Measurements from ENCODE around the gene PCDHA1. TPM values are rescaled to one million over a fixed set of nuclear protein-coding genes. Genes with fewer than 3 reads are reported as not detected.

PCDHA1 gene
- total RNA-seq, 2 donors from 2014 or later = not detected

- no peak for DNase-seq (ENCODE audit: low spot score in 2 of 2)
- Mint-ChIP-seq H3K9me3 (peaks cover 5 to 8% of the 10 kb centered on the region in 2 donors), H3K36me3 (peaks cover 0 to 5% of the 10 kb centered on the region in 2 donors), H3K27ac (no peak overlapping the region)
- no peak for ATAC-seq
Measured at GRCh38 chr5:141022384-141022783, 236.4 kb downstream of the PCDHA1 start.

DNA sequence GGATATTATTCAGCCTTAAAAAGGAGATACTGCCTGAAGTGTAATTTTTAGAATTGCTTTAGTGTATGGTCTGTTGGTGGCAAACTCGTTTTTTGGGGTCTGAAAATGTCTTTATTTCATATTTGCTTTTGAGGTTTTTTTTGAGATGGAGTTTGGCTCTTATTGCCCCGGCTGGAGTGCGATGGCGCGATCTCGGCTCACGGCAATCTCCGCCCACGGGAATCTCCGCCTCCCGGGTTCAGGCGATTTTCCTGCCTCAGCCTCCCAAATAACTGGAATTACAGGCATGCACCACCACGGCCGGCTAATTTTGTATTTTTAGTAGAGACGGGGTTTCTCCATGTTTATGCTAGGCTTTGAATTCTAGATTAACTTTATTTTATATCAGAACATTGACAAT lies 245.1 kb downstream of the PCDHA1 start:
- Mint-ChIP-seq H3K9me3 (no peaks in the 10 kb centered on the region), H3K36me3 (no peaks in the 10 kb centered on the region), H3K27ac (no peak overlapping the region)
- DNase-seq (ENCODE audit: low spot score in 2 of 2) (no peak), ATAC-seq (no peak)

DNA sequence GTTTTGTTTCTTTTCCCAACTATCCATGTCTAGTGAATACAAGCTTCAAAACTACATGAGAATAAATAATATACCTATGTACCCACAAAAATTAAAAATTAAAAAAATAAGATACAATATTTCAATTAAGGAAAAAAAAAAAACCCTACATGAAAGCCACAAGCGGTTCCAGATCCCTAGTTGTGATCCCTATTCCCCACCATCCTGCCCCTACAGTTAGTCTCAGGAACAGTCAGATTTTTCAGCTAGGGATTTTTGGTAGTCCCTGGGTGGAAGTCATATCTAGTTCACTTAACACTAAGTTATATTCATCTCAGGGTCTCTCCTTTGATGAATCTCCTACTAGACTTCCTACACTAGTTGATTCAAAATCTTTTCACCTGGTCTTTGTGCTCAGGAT lies 246.7 kb downstream of the PCDHA1 start:
- H3K36me3 Mint-ChIP-seq = no peaks in the 10 kb centered on the region
- ATAC-seq (no peak), DNase-seq (ENCODE audit: low spot score in 2 of 2) (no peak)
- no peak overlapping the region for H3K27ac Mint-ChIP-seq
- H3K9me3 Mint-ChIP-seq = no peaks in the 10 kb centered on the region

DNA sequence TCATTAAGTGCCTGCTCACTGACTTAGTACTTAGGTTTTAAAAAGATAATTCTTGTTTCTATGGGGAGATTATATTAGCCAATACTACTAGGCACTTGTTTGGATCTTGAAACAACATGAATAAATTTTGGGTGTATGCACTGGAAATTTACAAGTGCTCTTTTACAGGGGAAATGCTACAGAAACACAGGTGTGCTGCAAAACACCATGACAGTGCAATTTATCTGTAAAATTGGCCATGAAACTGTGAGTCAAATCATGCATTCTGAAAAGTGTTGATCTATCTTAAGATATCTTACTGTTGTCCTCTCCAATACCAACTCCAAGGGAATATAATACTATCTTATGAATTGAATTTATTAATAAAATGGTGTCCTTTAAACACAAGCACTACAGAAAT lies 253.1 kb downstream of the PCDHA1 start:
- Mint-ChIP-seq H3K27ac (no peak overlapping the region), H3K36me3 (no peaks in the 10 kb centered on the region), H3K9me3 (peaks cover 3% of the 10 kb centered on the region in 2 donors)
- no peak for ATAC-seq
- DNase-seq (ENCODE audit: low spot score in 2 of 2) = no peak

DNA sequence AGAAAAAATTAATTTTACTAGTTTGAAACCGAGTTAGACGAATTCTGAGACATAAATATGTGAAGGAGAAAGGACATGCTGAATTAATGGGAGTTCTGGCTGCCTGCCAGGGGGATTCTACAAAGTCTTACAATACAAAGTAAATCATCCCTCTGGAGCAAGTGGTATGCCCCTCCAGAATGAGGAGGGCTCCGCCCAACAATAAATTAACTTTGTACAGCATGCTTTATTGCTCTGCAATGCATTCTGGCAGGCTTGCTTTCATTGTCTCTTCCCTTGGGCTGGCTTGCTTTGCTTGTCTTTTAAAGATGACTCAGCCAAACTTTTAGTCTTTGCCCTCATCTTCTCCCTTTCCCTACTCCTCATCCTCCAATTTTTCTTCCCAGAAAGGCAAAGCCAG lies 253.6 kb downstream of the PCDHA1 start:
- peaks cover 6 to 7% of the 10 kb centered on the region in 2 donors for H3K9me3 Mint-ChIP-seq
- ATAC-seq (no peak), DNase-seq (ENCODE audit: low spot score in 2 of 2) (no peak)

DNA sequence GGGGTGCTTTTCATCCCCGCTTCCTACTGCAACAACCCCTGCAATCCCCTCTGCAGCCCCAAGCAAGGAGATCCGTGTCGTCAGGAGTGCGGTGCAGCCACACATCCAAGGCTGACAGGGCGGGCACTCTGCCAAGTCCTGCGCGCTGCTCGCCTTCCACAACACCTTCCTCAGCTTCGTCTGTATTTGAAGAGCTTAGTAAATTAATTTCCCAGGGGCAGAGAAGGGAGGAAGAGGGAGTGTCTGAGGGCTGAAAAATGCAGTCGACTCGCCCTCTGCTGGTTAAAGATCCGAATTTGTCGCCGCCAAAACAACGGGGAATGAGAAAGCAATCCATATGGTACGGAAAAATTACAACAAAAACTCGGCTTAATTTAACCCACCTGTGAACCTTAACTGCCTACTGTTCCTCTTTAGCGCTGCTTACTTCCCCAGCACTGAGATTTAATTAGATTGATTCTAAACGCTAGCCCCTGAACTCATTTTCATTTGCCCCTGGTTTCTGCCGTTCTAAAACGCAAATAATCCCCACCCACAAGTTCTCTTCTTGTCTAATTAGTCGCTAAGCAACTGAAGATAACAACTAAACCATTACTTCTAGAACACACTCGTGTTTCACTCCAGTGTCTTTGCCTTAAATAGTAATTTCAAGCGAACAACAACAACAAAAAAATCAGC lies 254.3 kb downstream of the PCDHA1 start:
- DNase-seq (ENCODE audit: low spot score in 2 of 2) = no peak
- H3K27ac Mint-ChIP-seq = no peak overlapping the region
- no peak for ATAC-seq
- peaks cover 6 to 7% of the 10 kb centered on the region in 2 donors for H3K9me3 Mint-ChIP-seq
- no peaks in the 10 kb centered on the region for H3K36me3 Mint-ChIP-seq

More for the DNA sequence above, 253.6 kb downstream of the PCDHA1 start:
- Mint-ChIP-seq H3K27ac (no peak overlapping the region), H3K36me3 (no peaks in the 10 kb centered on the region)

DNA sequence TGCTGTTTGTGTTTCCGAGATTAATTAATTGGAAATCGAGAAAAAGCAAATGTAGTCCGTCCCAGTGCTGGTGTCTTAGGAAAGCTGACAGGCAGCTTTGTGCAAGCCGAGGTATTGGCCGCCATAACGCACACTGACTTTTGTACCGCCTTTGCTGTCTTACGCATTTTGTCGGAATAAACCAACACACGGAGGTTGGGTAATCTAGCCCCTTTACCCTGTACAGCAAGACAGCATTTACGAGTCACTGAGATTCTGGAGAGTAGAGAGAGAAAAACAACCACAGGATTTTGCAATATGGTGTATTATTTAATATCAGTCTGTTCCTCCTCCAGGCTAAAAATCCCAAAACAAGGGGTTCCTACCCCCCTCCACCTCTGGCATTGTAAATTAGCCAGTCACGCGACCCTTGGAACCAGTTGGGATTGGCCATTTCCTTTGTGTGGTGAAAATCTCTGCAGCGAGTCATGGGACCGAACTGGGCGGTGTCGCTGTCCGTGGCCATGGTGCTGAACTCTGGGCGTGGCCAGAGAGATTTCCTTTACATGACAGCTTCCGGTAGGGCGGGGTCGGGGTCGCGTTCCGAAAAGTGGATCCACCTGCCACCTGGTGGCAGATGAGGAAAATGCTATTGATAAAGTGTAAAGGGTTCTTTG lies 255.0 kb downstream of the PCDHA1 start:
- no peaks in the 10 kb centered on the region for H3K36me3 Mint-ChIP-seq
- ATAC-seq = peak; percentile 62 to 79
- H3K27ac Mint-ChIP-seq = no peak overlapping the region
- peak; percentile 55 to 77 for DNase-seq (ENCODE audit: low spot score in 2 of 2)
- peaks cover 6 to 7% of the 10 kb centered on the region in 2 donors for H3K9me3 Mint-ChIP-seq

- no peak overlapping the region for H3K27ac Mint-ChIP-seq
- H3K9me3 Mint-ChIP-seq = peaks cover 6 to 7% of the 10 kb centered on the region in 2 donors
- no peaks in the 10 kb centered on the region for H3K36me3 Mint-ChIP-seq
- no peak for DNase-seq (ENCODE audit: low spot score in 2 of 2)
- ATAC-seq = no peak
Measured at GRCh38 chr5:141041427-141041785, 255.5 kb downstream of the PCDHA1 start.

DNA sequence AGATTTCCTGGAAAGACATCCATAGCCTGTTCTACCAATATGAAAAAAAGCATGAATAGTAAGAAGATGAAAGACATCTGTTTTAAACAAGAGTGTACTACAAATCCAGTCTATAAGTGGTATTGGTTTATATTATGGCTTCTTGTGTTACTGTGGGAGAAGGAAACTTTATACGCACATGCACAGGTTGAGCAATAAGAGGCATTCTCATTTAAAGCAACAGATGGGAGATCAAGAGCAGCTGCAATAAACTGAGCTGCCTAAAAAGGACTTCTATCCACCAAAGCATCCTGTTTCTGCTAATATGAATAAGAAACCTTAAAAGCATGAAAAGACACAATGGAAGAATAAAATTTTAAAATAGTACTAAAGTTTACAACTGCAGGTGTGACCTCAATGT lies 256.6 kb downstream of the PCDHA1 start:
- H3K9me3 Mint-ChIP-seq = peaks cover 6 to 10% of the 10 kb centered on the region in 2 donors
- DNase-seq (ENCODE audit: low spot score in 2 of 2) (no peak), ATAC-seq (no peak)
- H3K27ac Mint-ChIP-seq = no peak overlapping the region
- no peaks in the 10 kb centered on the region for H3K36me3 Mint-ChIP-seq

- Mint-ChIP-seq H3K27ac (no peak within 1 kb of the TSS), H3K9me3 (peaks cover 6 to 12% of the 10 kb centered on the region in 2 donors), H3K36me3 (peaks cover 14 to 26% of the 10 kb centered on the region in 2 donors)
- DNase-seq (ENCODE audit: low spot score in 2 of 2) (no peak), ATAC-seq (no peak)
Measured at GRCh38 chr5:141050622-141051520, 264.9 kb downstream of the PCDHA1 start, which contains the start of gene PCDHB1. Gene PCDHB1, plus strand, starts transcription at chr5:141051374. Its CDS starts 97 bp downstream, at chr5:141051471.

DNA sequence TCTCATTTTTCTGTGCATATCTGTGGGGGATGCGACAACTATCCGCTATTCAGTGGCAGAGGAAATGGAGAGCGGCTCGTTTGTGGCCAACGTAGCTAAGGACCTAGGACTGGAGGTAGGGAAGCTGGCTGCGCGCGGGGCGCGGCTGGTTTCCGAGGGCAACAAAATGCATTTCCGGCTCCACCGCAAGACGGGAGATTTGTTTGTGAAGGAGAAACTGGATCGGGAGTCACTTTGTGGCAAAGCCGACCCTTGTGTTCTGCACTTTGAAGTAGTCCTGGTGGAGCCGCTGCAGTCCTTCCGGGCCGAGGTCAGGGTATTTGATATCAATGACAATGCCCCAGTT lies 265.6 kb downstream of the PCDHA1 start:
- DNase-seq (ENCODE audit: low spot score in 2 of 2) = no peak
- H3K36me3 Mint-ChIP-seq = peaks cover 14 to 26% of the 10 kb centered on the region in 2 donors
- ATAC-seq = no peak
- H3K9me3 Mint-ChIP-seq = peaks cover 6 to 12% of the 10 kb centered on the region in 2 donors
- no peak overlapping the region for H3K27ac Mint-ChIP-seq

Other genes with a start within 250 kb of the PCDHA1 start
- gene EIF4EBP3, start 238.5 kb upstream of the PCDHA1 start, total RNA-seq = 10 to 100 TPM; 13.0 to 14.8 TPM
- gene SRA1, start 228.7 kb upstream of the PCDHA1 start, total RNA-seq = 10 to 100 TPM; 29.3 to 55.0 TPM
- 10 to 100 TPM; 36.6 to 38.1 TPM for gene APBB3, start 221.5 kb upstream of the PCDHA1 start, total RNA-seq
- 10 to 100 TPM; 62.5 to 70.3 TPM for gene SLC35A4, start 221.3 kb upstream of the PCDHA1 start, total RNA-seq
- 1 to 10 TPM in 1 of 2 donors, under 1 TPM in 1; 0.56 to 1.6 TPM for gene CD14, start 153.0 kb upstream of the PCDHA1 start, total RNA-seq
- 10 to 100 TPM; 28.7 to 30.2 TPM for gene TMCO6, start 146.7 kb upstream of the PCDHA1 start, total RNA-seq
- 10 to 100 TPM; 68.4 to 71.8 TPM for gene NDUFA2, start 138.5 kb upstream of the PCDHA1 start, total RNA-seq
- gene IK, start 138.3 kb upstream of the PCDHA1 start, total RNA-seq = 100 to 1,000 TPM in 1 of 2 donors, 10 to 100 TPM in 1; 87.6 to 108 TPM
- gene WDR55, start 121.2 kb upstream of the PCDHA1 start, total RNA-seq = 10 to 100 TPM; 32.5 to 36.3 TPM
- gene DND1, start 112.6 kb upstream of the PCDHA1 start, total RNA-seq = 1 to 10 TPM in 1 of 2 donors, under 1 TPM in 1; 0.82 to 3.4 TPM
- 10 to 100 TPM; 78.9 to 94.6 TPM for gene HARS1, start 94.8 kb upstream of the PCDHA1 start, total RNA-seq
- gene HARS2, start 94.7 kb upstream of the PCDHA1 start, total RNA-seq = 10 to 100 TPM; 29.8 to 34.1 TPM
- gene ZMAT2, start 85.7 kb upstream of the PCDHA1 start, total RNA-seq = 10 to 100 TPM; 50.9 to 72.1 TPM
- under 1 TPM in 1 of 2 donors, not detected in 1; 0.09 TPM for gene PCDHA2, start 8.7 kb downstream of the PCDHA1 start, total RNA-seq
- not detected for gene PCDHA3, start 14.9 kb downstream of the PCDHA1 start, total RNA-seq
- gene PCDHA4, start 20.9 kb downstream of the PCDHA1 start, total RNA-seq = not detected
- not detected for gene PCDHA5, start 35.5 kb downstream of the PCDHA1 start, total RNA-seq
- not detected for gene PCDHA6, start 41.8 kb downstream of the PCDHA1 start, total RNA-seq
- not detected for gene PCDHA7, start 48.1 kb downstream of the PCDHA1 start, total RNA-seq
- not detected for gene PCDHA8, start 55.0 kb downstream of the PCDHA1 start, total RNA-seq
- not detected for gene PCDHA9, start 62.2 kb downstream of the PCDHA1 start, total RNA-seq
- gene PCDHA10, start 69.8 kb downstream of the PCDHA1 start, total RNA-seq = not detected
- not detected for gene PCDHA11, start 82.8 kb downstream of the PCDHA1 start, total RNA-seq
- gene PCDHA12, start 89.2 kb downstream of the PCDHA1 start, total RNA-seq = not detected
- not detected for gene PCDHA13, start 96.0 kb downstream of the PCDHA1 start, total RNA-seq
- not detected for gene PCDHAC1, start 140.2 kb downstream of the PCDHA1 start, total RNA-seq
- not detected for gene PCDHAC2, start 180.3 kb downstream of the PCDHA1 start, total RNA-seq